ENCODE results near the gene EIF3A. TPM values are rescaled to one million over a fixed set of nuclear protein-coding genes. Genes with fewer than 3 reads are reported as not detected.

EIF3A gene
- total and polyA plus RNA-seq, 2 of the 8 experiments (the other 6 are each of a cell fraction or from before 2014, with no cell fraction given) = 26.8 to 209 TPM

DNA sequence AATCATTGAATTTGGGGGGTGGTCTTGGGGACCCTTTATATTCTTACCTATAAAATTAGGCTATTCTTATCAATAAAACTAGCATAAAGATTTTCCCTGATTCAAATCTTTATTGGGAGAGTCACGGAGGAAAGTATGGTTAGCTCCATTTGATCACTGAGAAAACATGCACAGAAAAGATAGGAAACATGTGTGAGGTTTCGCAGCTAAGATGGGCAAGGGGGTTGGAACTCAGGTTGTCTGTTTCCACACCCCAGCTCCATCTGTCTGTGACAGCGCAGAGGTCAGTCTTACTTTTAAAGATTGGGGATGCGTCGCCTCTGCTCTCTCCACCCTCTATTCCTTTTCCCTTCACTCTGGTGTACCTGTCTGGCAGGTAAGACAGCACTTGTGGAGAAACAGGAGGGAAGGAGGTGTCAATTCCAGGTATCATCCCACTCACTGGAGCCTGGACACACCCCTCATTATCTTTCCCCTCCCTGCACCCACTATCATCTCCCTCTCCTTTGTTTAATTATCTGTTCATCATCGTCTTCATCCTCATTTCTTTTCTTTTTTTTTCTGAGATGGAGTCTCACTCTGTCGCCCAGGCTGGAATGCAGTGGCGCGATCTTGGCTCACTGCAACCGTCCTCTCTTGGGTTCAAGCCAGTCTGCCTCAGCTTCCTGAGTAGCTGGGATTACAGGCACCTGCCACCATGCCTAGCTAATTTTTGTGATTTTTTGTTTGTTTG lies 20.9 kb upstream of the EIF3A start (continued):
- TF ChIP-seq CTCF (IDR thresholded peaks at IDR 0.05; ENCODE audit: control extremely low read depth in 1 of 3, insufficient read depth in 1 of 3, low read depth in 1 of 3, low read length in 3 of 3) = no peak
- no peak for TF ChIP-seq SIRT6 (IDR thresholded peaks at IDR 0.05; ENCODE audit: low read length)
- no peak for TF ChIP-seq CHD7 (IDR thresholded peaks at IDR 0.05; ENCODE audit: insufficient replicate concordance, low read length)
- TF ChIP-seq MAFK (IDR thresholded peaks at IDR 0.05; ENCODE audit: low read depth, low read length) = no peak
- no peak for TF ChIP-seq SUZ12 (IDR thresholded peaks at IDR 0.05; ENCODE audit: low read length)
- no peak for TF ChIP-seq BACH1 (IDR thresholded peaks at IDR 0.05; ENCODE audit: low read length)
- no peak for TF ChIP-seq POLR2A (IDR thresholded peaks at IDR 0.05; ENCODE audit: control extremely low read depth in 1 of 2, low read depth in 2 of 2, low read length in 2 of 2)
